LNCAP (cell line): ENCODE results near the gene KEAP1.

ENCODE experiments used
- CTCF ChIP-seq: fragments of 450-650 bp; IDR thresholded peaks from 2 replicates; pipeline ENCODE4 v1.5.1; 2017; ENCODE audit warnings: mild to moderate bottlenecking

The KEAP1 gene

GRCh38 chr19:10442698-10443097, 60.5 kb downstream of the KEAP1 start:
- TF ChIP-seq CTCF = no peak

- TF ChIP-seq CTCF = no peak
Observed at GRCh38 chr19:10439588-10439987, 63.6 kb downstream of the KEAP1 start.
